ENCODE data around the gene RFX4. TPM values are rescaled to one million over a fixed set of nuclear protein-coding genes. Genes with fewer than 3 reads are reported as not detected.

RFX4 gene
- total RNA-seq, 2 experiments from 2014 or later: not detected

GRCh38 chr12:106696681-106697417 lies 114.0 kb downstream of the RFX4 start:
- Mint-ChIP-seq H3K36me3 (peaks cover 3% of the 10 kb centered on the region), H3K27me3 (peaks cover 4% of the 10 kb centered on the region), H3K4me1 (no peaks in the 10 kb centered on the region), H3K4me3 (no peak overlapping the region), H3K9me3 (peaks cover 15% of the 10 kb centered on the region), H3K27ac (no peak overlapping the region)
- DNase-seq (no peak), ATAC-seq (ENCODE audit: low read depth) (no peak)
- POLR2A ChIA-PET: no interaction called here

GRCh38 chr12:106704081-106704480 lies 121.3 kb downstream of the RFX4 start:
- POLR2A ChIA-PET: no interaction called here
- H3K4me1 Mint-ChIP-seq: no peaks in the 10 kb centered on the region
- ATAC-seq (ENCODE audit: low read depth) (no peak), DNase-seq (no peak)
- no peak overlapping the region for H3K4me3 Mint-ChIP-seq
- no peak overlapping the region for H3K27ac Mint-ChIP-seq
- peaks cover 11% of the 10 kb centered on the region for H3K9me3 Mint-ChIP-seq
- H3K36me3 Mint-ChIP-seq: peaks cover 3% of the 10 kb centered on the region
- H3K27me3 Mint-ChIP-seq: peaks cover 2% of the 10 kb centered on the region

- no peak overlapping the region for H3K27ac Mint-ChIP-seq
- POLR2A ChIA-PET: no interaction called here
These were observed 123.2 kb downstream of the RFX4 start for GRCh38 chr12:106705971-106706370.

GRCh38 chr12:106709068-106709511 lies 126.3 kb downstream of the RFX4 start:
- no peak for DNase-seq
- POLR2A ChIA-PET: no interaction called here
- no peak overlapping the region for H3K27ac Mint-ChIP-seq
- H3K36me3 Mint-ChIP-seq: no peaks in the 10 kb centered on the region
- H3K27me3 Mint-ChIP-seq: peaks cover 7% of the 10 kb centered on the region
- no peak for ATAC-seq (ENCODE audit: low read depth)
- H3K9me3 Mint-ChIP-seq: no peaks in the 10 kb centered on the region
- no peak overlapping the region for H3K4me3 Mint-ChIP-seq
- no peaks in the 10 kb centered on the region for H3K4me1 Mint-ChIP-seq

More at GRCh38 chr12:106705971-106706370, 123.2 kb downstream of the RFX4 start:
- H3K36me3 Mint-ChIP-seq: peaks cover 3% of the 10 kb centered on the region
- ATAC-seq (ENCODE audit: low read depth): no peak
- no peak overlapping the region for H3K4me3 Mint-ChIP-seq
- no peak for DNase-seq
- peaks cover 4% of the 10 kb centered on the region for H3K27me3 Mint-ChIP-seq
- peaks cover 7% of the 10 kb centered on the region for H3K9me3 Mint-ChIP-seq
- H3K4me1 Mint-ChIP-seq: no peaks in the 10 kb centered on the region

- no peaks in the 10 kb centered on the region for H3K9me3 Mint-ChIP-seq
- H3K36me3 Mint-ChIP-seq: no peaks in the 10 kb centered on the region
- ATAC-seq (ENCODE audit: low read depth) (no peak), DNase-seq (no peak)
- no peak overlapping the region for H3K27ac Mint-ChIP-seq
- no peaks in the 10 kb centered on the region for H3K4me1 Mint-ChIP-seq
- no peak overlapping the region for H3K4me3 Mint-ChIP-seq
- POLR2A ChIA-PET: no interaction called here
- peaks cover 7% of the 10 kb centered on the region for H3K27me3 Mint-ChIP-seq
These were observed 127.5 kb downstream of the RFX4 start for GRCh38 chr12:106710143-106710893.

GRCh38 chr12:106711316-106711715 lies 128.5 kb downstream of the RFX4 start:
- Mint-ChIP-seq H3K27me3 (peaks cover 7% of the 10 kb centered on the region), H3K4me3 (no peak overlapping the region), H3K9me3 (no peaks in the 10 kb centered on the region), H3K27ac (no peak overlapping the region), H3K4me1 (no peaks in the 10 kb centered on the region), H3K36me3 (no peaks in the 10 kb centered on the region)
- POLR2A ChIA-PET: no interaction called here
- DNase-seq (no peak), ATAC-seq (ENCODE audit: low read depth) (no peak)

- Mint-ChIP-seq H3K9me3 (no peaks in the 10 kb centered on the region), H3K27me3 (peaks cover 7% of the 10 kb centered on the region), H3K4me1 (no peaks in the 10 kb centered on the region), H3K4me3 (no peak overlapping the region), H3K36me3 (no peaks in the 10 kb centered on the region), H3K27ac (no peak overlapping the region)
- POLR2A ChIA-PET: no interaction called here
- ATAC-seq (ENCODE audit: low read depth): no peak
- no peak for DNase-seq
These were observed 130.0 kb downstream of the RFX4 start for GRCh38 chr12:106712768-106713167.

GRCh38 chr12:106714926-106715325 lies 132.1 kb downstream of the RFX4 start:
- no peak for DNase-seq

GRCh38 chr12:106715582-106715981 lies 132.8 kb downstream of the RFX4 start:
- H3K36me3 Mint-ChIP-seq: no peaks in the 10 kb centered on the region
- ATAC-seq (ENCODE audit: low read depth): no peak
- H3K27ac Mint-ChIP-seq: no peak overlapping the region
- H3K4me1 Mint-ChIP-seq: no peaks in the 10 kb centered on the region
- H3K9me3 Mint-ChIP-seq: no peaks in the 10 kb centered on the region
- peaks cover 5% of the 10 kb centered on the region for H3K27me3 Mint-ChIP-seq
- POLR2A ChIA-PET: no interaction called here
- no peak for DNase-seq
- no peak overlapping the region for H3K4me3 Mint-ChIP-seq

More at GRCh38 chr12:106714926-106715325, 132.1 kb downstream of the RFX4 start:
- Mint-ChIP-seq H3K4me1 (no peaks in the 10 kb centered on the region), H3K9me3 (no peaks in the 10 kb centered on the region), H3K27ac (no peak overlapping the region), H3K27me3 (peaks cover 7% of the 10 kb centered on the region), H3K36me3 (no peaks in the 10 kb centered on the region), H3K4me3 (no peak overlapping the region)
- ATAC-seq (ENCODE audit: low read depth): no peak
- POLR2A ChIA-PET: no interaction called here

- no peak overlapping the region for H3K4me3 Mint-ChIP-seq
- no peak for DNase-seq
- H3K9me3 Mint-ChIP-seq: no peaks in the 10 kb centered on the region
- POLR2A ChIA-PET: no interaction called here
- H3K4me1 Mint-ChIP-seq: peaks cover 6% of the 10 kb centered on the region
- H3K36me3 Mint-ChIP-seq: no peaks in the 10 kb centered on the region
- no peak for ATAC-seq (ENCODE audit: low read depth)
- H3K27me3 Mint-ChIP-seq: no peaks in the 10 kb centered on the region
- H3K27ac Mint-ChIP-seq: no peak overlapping the region
These were observed 134.9 kb downstream of the RFX4 start for GRCh38 chr12:106717673-106718072.

- POLR2A ChIA-PET: no interaction called here
- Mint-ChIP-seq H3K27ac (no peak overlapping the region), H3K4me3 (no peak overlapping the region), H3K9me3 (no peaks in the 10 kb centered on the region), H3K27me3 (no peaks in the 10 kb centered on the region), H3K4me1 (peaks cover 6% of the 10 kb centered on the region), H3K36me3 (no peaks in the 10 kb centered on the region)
- DNase-seq: no peak
- ATAC-seq (ENCODE audit: low read depth): no peak
These were observed 137.1 kb downstream of the RFX4 start for GRCh38 chr12:106719879-106720278.

- H3K27ac Mint-ChIP-seq: no peak overlapping the region
- POLR2A ChIA-PET: no interaction called here
These were observed 137.9 kb downstream of the RFX4 start for GRCh38 chr12:106720696-106721095.

GRCh38 chr12:106721915-106722314 lies 139.1 kb downstream of the RFX4 start:
- no peaks in the 10 kb centered on the region for H3K27me3 Mint-ChIP-seq
- DNase-seq (no peak), ATAC-seq (ENCODE audit: low read depth) (no peak)
- H3K4me1 Mint-ChIP-seq: peaks cover 6% of the 10 kb centered on the region
- no peak overlapping the region for H3K27ac Mint-ChIP-seq
- H3K4me3 Mint-ChIP-seq: no peak overlapping the region
- POLR2A ChIA-PET: no interaction called here
- H3K9me3 Mint-ChIP-seq: no peaks in the 10 kb centered on the region
- H3K36me3 Mint-ChIP-seq: no peaks in the 10 kb centered on the region

More at GRCh38 chr12:106720696-106721095, 137.9 kb downstream of the RFX4 start:
- H3K4me1 Mint-ChIP-seq: peaks cover 6% of the 10 kb centered on the region
- ATAC-seq (ENCODE audit: low read depth) (no peak), DNase-seq (no peak)
- no peaks in the 10 kb centered on the region for H3K9me3 Mint-ChIP-seq
- no peaks in the 10 kb centered on the region for H3K36me3 Mint-ChIP-seq
- no peaks in the 10 kb centered on the region for H3K27me3 Mint-ChIP-seq
- H3K4me3 Mint-ChIP-seq: no peak overlapping the region

- Mint-ChIP-seq H3K4me3 (no peak overlapping the region), H3K36me3 (no peaks in the 10 kb centered on the region), H3K9me3 (no peaks in the 10 kb centered on the region), H3K27ac (no peak overlapping the region), H3K27me3 (no peaks in the 10 kb centered on the region), H3K4me1 (peaks cover 6% of the 10 kb centered on the region)
- POLR2A ChIA-PET: no interaction called here
- no peak for DNase-seq
- ATAC-seq (ENCODE audit: low read depth): no peak
These were observed 140.0 kb downstream of the RFX4 start for GRCh38 chr12:106722837-106723236.

All from activated naive CD8-positive, alpha-beta T cell treated with anti-CD3 and anti-CD28 coated beads, Interleukin-2, amount 10 ng/mL, durations not matched to agents 7 days and 5 days (primary cell).